Measurements from ENCODE around the gene TBC1D19. TPM values are rescaled to one million over a fixed set of nuclear protein-coding genes. Genes with fewer than 3 reads are reported as not detected.

Gene TBC1D19
- total and polyA plus RNA-seq, 4 donors = 2.1 to 41.6 (median 8.3) TPM

DNA sequence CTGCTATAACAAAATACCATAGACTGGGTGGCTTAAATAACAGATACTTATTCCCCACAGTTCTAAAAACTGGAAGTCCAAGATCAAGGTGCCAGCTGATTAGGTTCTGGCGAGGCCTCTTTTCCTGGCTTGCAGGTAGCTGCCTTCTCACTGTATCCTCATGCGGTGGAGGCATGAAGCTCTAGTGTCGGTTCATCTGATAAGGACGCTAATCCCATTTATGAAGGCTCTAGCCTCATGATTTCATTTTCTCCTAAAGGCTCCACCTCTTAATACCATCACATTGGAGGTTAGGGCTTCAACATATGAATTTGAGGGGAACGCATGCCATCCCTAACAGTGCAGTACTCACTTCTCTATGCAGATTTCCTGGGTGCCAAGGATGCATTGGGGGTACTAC, 218.9 kb downstream of the TBC1D19 start:
- Histone ChIP-seq H3K27me3 (ENCODE audit: control insufficient read depth in 3 of 3, insufficient read depth in 3 of 3, low read length in 2 of 3) (no peaks in the 10 kb centered on the region), H3K36me3 (ENCODE audit: control insufficient read depth in 4 of 4, insufficient read depth in 4 of 4, low read length in 4 of 4) (no peaks in the 10 kb centered on the region), H3K4me3 (no peak overlapping the region), H3K9ac (ENCODE audit: insufficient read depth in 1 of 2, low read length in 2 of 2) (no peak overlapping the region), H3K4me1 (ENCODE audit: control insufficient read depth in 5 of 5, insufficient read depth in 5 of 5, low read length in 5 of 5) (peaks cover 0 to 10% (median 7%) of the 10 kb centered on the region in 5 donors), H3K27ac (ENCODE audit: low read depth in 1 of 2, low read length in 1 of 2) (no peak overlapping the region), H3K9me3 (ENCODE audit: control insufficient read depth in 4 of 4, insufficient read depth in 3 of 4, low read length in 3 of 4) (no peaks in the 10 kb centered on the region)
- TF ChIP-seq CTCF (IDR thresholded peaks at IDR 0.05; ENCODE audit: control extremely low read depth, extremely low read depth) = no peak
- DNase-seq (no peak), ATAC-seq (ENCODE audit: insufficient read depth, low FRiP score) (no peak)
- WGBS, 2 donors = 92 to 93% methylated on average over 5 of the region's 5 CpGs

- DNase-seq (peak in 2 of 3 donors; percentile 27 to 36), ATAC-seq (ENCODE audit: insufficient read depth, low FRiP score) (no peak)
- Histone ChIP-seq H3K27me3 (ENCODE audit: control insufficient read depth in 3 of 3, insufficient read depth in 3 of 3, low read length in 2 of 3) (no peaks in the 10 kb centered on the region), H3K9me3 (ENCODE audit: control insufficient read depth in 4 of 4, insufficient read depth in 3 of 4, low read length in 3 of 4) (no peaks in the 10 kb centered on the region), H3K27ac (ENCODE audit: low read depth in 1 of 2, low read length in 1 of 2) (no peak overlapping the region), H3K9ac (ENCODE audit: insufficient read depth in 1 of 2, low read length in 2 of 2) (no peak overlapping the region), H3K4me3 (no peak overlapping the region), H3K4me1 (ENCODE audit: control insufficient read depth in 5 of 5, insufficient read depth in 5 of 5, low read length in 5 of 5) (peaks cover 0 to 10% (median 7%) of the 10 kb centered on the region in 5 donors), H3K36me3 (ENCODE audit: control insufficient read depth in 4 of 4, insufficient read depth in 4 of 4, low read length in 4 of 4) (no peaks in the 10 kb centered on the region)
- TF ChIP-seq CTCF (IDR thresholded peaks at IDR 0.05; ENCODE audit: control extremely low read depth, extremely low read depth) = no peak
- 70 to 79% methylated on average over 9 of the region's 9 CpGs for WGBS, 2 donors
Observed at GRCh38 chr4:26803211-26803861, 219.5 kb downstream of the TBC1D19 start.

GRCh38 chr4:26804451-26804850, 220.6 kb downstream of the TBC1D19 start:
- 82 to 97% methylated on average over 26 of the region's 26 CpGs for WGBS, 2 donors
- no peaks in the 10 kb centered on the region for H3K36me3 ChIP-seq (ENCODE audit: control insufficient read depth in 4 of 4, insufficient read depth in 4 of 4, low read length in 4 of 4)
- no peak overlapping the region for H3K9ac ChIP-seq (ENCODE audit: insufficient read depth in 1 of 2, low read length in 2 of 2)
- no peaks in the 10 kb centered on the region for H3K27me3 ChIP-seq (ENCODE audit: control insufficient read depth in 3 of 3, insufficient read depth in 3 of 3, low read length in 2 of 3)
- H3K4me3 ChIP-seq = no peak overlapping the region
- DNase-seq (no peak), ATAC-seq (ENCODE audit: insufficient read depth, low FRiP score) (no peak)
- peak overlapping the region in 1 of 2 donors; percentile 67 for H3K27ac ChIP-seq (ENCODE audit: low read depth in 1 of 2, low read length in 1 of 2)
- H3K9me3 ChIP-seq (ENCODE audit: control insufficient read depth in 4 of 4, insufficient read depth in 3 of 4, low read length in 3 of 4) = no peaks in the 10 kb centered on the region
- TF ChIP-seq CTCF (IDR thresholded peaks at IDR 0.05; ENCODE audit: control extremely low read depth, extremely low read depth) = no peak
- H3K4me1 ChIP-seq (ENCODE audit: control insufficient read depth in 5 of 5, insufficient read depth in 5 of 5, low read length in 5 of 5) = peaks cover 0 to 10% (median 7%) of the 10 kb centered on the region in 5 donors

DNA sequence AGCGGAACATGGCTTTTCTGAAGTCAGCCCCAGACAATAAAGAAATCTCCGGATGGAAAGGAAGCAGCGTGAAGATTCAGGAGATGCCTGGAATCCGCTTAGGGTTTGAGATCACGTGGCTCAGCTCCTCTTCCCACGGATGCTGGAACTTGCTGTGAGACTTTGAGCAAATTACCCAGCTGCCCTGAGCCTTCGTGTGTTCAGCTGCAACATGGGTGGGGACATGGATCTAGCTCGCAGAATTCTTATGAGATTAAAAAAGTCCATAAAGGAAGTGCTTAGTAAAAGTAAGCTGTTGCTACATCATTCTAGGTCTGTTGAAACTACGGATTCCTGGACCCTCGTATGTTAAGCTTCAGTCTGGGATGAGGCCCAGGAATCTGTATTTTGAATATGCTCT, 221.0 kb downstream of the TBC1D19 start:
- H3K27ac ChIP-seq (ENCODE audit: low read depth in 1 of 2, low read length in 1 of 2) = peak overlapping the region in 1 of 2 donors; percentile 24
- 69 to 74% methylated on average over 10 of the region's 10 CpGs for WGBS, 2 donors
- no peaks in the 10 kb centered on the region for H3K36me3 ChIP-seq (ENCODE audit: control insufficient read depth in 4 of 4, insufficient read depth in 4 of 4, low read length in 4 of 4)
- H3K9ac ChIP-seq (ENCODE audit: insufficient read depth in 1 of 2, low read length in 2 of 2) = no peak overlapping the region
- no peak for TF ChIP-seq CTCF (IDR thresholded peaks at IDR 0.05; ENCODE audit: control extremely low read depth, extremely low read depth)
- H3K4me3 ChIP-seq = no peak overlapping the region
- H3K27me3 ChIP-seq (ENCODE audit: control insufficient read depth in 3 of 3, insufficient read depth in 3 of 3, low read length in 2 of 3) = no peaks in the 10 kb centered on the region
- no peaks in the 10 kb centered on the region for H3K9me3 ChIP-seq (ENCODE audit: control insufficient read depth in 4 of 4, insufficient read depth in 3 of 4, low read length in 3 of 4)
- ATAC-seq (ENCODE audit: insufficient read depth, low FRiP score) (no peak), DNase-seq (no peak)
- H3K4me1 ChIP-seq (ENCODE audit: control insufficient read depth in 5 of 5, insufficient read depth in 5 of 5, low read length in 5 of 5) = peaks cover 0 to 13% (median 7%) of the 10 kb centered on the region in 5 donors
